NCI-H2171 treated with DMSO at 0.1 percent for 48 hours (cell line): ENCODE measurements around the gene WDR90.

Source experiments
- DNase-seq: peaks from one replicate; lab custom pipeline; 2025; lab: John Stamatoyannopoulos, UW

The WDR90 gene

GRCh38 chr16:638836-639235 is 10.3 kb upstream of the WDR90 start:
- no peak for DNase-seq

DNA sequence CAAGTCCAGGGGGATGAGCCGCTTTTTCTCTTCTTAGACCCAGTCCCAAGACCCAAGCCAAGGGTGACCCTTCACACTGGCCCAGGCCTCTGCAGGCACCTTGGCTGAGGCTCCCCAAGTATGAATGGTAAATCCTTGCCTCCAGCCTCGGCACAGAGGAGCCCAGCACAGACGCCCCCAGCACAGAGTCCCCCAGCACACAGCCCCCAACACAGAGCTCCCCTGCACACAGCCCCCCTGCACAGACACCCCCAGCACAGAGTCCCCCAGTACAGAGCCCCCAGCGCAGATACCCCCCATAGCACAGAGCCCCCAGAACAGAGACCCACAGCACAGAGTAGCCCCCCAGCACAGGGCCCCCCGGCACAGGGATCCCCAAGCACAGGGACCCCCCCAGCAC is 8.6 kb upstream of the WDR90 start:
- no peak for DNase-seq

- peak; percentile 76 for DNase-seq
Observed at GRCh38 chr16:641326-642188, 7.6 kb upstream of the WDR90 start, which contains the start of gene MCRIP2. MCRIP2 (plus strand) TSS chr16:641828; CDS start chr16:641992, 164 bp downstream.

DNA sequence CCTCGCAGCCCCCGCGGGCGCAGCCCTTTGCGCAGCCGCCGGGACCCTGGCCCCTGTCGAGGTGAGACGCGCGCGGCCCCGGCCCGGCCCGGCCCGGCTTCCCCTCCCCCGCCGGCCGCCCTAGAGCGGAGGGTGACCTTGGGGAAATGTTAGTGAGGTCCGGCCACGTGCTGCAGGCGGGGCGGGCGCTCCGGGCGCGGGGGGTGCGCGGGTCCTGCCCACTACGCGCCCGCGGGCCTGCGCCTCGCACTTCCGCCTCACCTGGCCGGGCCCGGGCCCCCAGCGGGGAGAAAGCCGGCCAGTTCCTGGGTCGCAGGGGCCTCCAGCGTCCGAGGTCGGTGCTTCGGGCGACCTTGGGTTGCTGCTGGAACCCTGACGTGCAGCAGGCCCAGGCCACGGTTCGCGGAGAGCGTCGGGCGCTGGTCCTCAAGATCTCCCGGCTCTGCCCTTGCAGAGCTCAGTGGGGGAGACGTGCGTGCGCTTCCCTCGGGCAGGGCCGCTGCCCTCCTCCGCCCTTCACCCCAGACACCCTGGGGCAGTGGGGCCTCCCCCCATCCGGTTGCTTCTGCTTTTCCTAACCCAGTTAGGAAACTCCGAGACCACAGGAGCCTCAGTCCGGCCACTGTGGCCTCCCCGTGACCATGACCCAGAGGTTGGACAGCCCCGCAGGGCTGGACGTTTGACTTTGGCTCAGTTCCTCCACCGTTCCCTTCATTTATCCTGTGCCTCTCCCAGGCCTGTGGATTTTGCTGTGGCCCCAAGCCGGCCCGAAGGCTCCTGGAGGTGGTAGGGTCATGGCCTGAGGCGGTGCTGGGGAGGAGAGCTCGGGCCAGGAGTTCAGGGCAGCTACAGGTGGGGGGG is 6.7 kb upstream of the WDR90 start:
- DNase-seq: no peak

- peak; percentile 32 for DNase-seq
Observed at GRCh38 chr16:643050-643368, 6.2 kb upstream of the WDR90 start.

DNA sequence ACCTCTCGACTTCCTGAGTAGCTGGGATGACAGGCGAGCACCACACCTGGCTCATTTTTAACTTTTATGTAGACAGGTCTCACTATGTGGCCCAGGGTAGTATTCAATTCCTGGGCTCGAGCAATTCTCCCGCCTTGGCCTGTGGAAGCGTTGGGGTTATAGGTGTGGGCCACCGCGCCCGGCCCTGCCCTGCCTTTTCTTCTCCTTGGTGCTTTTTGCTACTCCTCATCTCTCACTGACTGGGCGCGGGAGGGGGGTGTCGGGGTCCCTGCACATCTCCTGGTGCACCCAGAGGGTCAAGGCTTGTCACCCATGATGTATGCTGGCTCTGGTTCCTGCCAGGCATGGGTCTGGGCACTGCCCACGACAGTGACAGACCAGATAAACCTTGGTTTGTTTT is 4.6 kb upstream of the WDR90 start:
- no peak for DNase-seq

DNA sequence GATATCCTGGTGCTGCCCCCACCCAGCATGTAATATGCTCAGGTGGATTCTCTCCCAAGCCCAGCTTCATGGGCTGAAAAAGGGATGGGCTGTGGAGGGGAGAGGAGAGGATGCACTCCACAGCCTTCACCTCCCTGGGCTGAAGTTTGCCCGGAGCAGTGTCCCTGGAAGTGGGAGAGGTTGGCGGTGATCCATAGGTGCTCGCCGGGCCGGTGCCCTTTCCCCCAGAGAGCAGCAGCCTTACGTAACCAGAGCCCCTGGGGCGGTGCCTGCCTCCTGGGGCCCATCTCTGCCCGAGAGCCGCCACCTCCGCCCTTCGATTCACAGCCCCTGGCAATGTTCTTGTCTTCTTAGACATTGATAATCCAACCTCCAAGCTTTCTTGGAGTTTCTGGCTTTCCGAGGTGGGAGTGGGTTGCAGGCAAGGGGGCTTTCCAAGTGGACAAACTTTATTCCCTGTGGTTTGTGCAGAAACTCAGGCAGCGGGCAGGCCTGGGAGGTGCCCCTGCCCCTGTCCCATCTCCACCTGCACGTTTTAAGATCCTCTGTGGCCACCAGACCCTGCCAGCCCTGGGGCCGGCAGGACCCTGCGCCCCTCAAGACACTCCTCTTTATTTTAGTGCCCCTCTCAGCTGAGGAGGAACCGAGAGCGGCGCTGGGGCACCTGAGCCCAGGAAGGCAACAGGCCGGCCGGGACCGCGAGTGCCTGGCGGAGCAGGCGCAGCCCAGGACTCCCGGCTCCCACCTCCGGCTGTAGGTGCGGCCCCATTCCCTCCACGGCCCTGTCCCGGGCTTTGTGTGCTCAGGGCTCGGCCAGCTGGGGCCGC is 3.1 kb upstream of the WDR90 start:
- no peak for DNase-seq

GRCh38 chr16:646679-647172 is 2.4 kb upstream of the WDR90 start:
- no peak for DNase-seq

DNA sequence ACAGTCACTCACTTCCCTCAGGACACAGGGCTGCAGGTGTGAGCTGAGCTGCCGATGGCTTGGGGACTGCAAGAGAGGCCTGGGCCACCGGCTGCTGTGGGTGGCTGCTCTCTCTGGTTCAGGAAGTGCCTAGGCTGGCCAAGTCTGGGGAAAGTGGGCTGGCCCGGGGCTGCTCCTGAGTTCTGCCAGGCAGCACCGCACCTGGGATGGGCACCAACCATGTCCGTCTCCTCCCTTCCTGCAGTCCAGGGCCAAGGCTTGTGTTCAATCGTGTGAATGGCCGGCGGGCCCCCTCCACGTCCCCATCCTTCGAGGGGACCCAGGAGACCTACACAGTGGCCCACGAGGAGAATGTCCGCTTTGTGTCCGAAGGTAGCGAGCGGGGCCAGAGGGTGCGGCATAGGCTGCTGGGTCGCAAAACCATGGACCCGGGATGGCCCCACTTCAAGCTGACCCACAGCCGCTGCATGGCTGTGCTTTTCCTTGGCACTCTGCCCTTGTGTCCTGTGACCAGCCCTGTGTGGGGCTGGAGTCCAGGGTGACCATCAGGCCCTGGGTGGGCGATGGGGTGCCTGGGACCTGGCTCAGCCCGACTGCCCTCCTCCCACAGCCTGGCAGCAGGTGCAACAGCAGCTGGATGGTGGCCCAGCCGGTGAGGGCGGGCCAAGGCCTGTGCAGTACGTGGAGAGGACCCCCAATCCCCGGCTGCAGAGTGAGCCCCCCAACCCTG is 1.8 kb upstream of the WDR90 start:
- no peak for DNase-seq

- peak; percentile 42 for DNase-seq
Observed at GRCh38 chr16:648071-648780, 939 bp upstream of the WDR90 start.

DNA sequence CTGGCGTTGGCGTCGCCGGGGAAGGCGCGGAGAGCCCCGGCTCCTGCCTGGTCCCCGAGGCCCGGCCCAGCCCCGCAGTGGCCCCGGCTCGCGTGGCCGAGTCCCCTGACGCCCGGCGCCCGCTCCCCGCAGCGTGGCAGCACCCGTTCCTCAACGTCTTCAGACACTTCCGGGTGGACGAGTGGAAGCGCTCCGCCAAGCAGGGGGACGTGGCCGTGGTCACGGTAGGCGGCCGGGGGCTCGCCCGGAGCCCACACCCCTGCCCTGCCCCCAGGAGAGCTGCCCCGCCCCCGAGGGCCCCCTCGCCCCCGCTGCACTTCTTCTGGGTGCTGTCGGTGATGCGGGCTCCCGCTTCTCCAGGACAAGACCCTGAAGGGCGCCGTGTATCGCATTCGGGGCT is 466 bp downstream of the WDR90 start:
- DNase-seq: no peak

DNA sequence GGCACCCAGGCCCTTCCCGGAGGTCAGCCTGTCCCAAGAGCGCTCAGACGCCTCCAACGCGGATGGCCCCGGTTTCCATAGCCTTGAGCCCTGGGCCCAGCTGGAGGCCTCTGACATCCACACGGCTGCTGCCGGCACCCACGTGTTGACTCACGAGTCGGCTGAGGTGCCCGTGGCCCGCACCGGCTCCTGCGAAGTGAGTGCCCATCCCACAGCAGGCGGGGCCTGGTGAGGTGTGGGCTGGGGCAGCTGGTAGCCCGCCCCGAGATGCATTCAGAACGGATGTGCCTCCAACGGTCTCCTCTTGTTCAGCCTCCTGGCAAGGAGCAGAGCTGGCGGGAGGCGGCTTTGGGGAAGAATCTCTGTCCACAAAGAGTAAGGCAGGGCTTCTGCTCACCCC is 2.7 kb downstream of the WDR90 start:
- no peak for DNase-seq

GRCh38 chr16:652454-653305 is 3.5 kb downstream of the WDR90 start:
- no peak for DNase-seq

DNA sequence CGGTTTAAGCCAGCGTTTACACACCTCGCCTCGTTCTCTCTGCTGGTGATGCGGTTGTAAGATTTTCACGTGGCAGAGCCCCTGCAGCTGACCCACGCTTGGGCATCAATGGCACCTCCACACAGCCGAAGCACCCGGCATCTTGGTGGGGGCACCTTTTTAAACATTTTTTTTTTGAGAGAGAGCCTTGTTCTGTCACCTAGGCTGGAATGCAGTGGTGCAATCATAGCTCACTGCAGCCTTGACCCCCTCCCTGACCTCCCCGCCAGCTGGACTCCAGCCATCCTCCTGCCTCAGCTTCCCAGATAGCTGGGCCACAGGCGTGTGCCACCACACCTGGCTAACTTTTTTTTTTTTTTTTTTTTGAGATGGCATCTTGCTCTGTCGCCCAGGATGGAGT is 4.9 kb downstream of the WDR90 start:
- no peak for DNase-seq

DNA sequence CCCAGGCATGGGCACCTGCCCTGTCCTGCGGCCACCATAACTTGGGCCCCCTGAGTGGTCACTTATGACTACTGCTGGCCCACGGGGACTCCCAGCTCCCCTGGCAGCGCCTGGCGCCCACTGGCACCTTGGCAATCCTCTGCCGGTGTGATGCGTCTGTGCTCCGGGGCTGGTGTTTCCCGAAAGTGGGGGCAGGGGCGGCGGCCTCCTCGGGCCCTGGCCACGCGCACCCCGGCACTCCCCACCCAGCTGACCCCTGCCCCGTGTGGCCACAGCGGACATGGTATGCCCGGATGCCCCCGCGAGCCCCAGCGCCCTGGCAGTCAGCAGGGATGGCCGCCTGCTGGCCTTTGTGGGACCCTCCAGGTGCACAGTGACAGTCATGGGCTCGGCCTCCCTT is 8.3 kb downstream of the WDR90 start:
- no peak for DNase-seq

DNA sequence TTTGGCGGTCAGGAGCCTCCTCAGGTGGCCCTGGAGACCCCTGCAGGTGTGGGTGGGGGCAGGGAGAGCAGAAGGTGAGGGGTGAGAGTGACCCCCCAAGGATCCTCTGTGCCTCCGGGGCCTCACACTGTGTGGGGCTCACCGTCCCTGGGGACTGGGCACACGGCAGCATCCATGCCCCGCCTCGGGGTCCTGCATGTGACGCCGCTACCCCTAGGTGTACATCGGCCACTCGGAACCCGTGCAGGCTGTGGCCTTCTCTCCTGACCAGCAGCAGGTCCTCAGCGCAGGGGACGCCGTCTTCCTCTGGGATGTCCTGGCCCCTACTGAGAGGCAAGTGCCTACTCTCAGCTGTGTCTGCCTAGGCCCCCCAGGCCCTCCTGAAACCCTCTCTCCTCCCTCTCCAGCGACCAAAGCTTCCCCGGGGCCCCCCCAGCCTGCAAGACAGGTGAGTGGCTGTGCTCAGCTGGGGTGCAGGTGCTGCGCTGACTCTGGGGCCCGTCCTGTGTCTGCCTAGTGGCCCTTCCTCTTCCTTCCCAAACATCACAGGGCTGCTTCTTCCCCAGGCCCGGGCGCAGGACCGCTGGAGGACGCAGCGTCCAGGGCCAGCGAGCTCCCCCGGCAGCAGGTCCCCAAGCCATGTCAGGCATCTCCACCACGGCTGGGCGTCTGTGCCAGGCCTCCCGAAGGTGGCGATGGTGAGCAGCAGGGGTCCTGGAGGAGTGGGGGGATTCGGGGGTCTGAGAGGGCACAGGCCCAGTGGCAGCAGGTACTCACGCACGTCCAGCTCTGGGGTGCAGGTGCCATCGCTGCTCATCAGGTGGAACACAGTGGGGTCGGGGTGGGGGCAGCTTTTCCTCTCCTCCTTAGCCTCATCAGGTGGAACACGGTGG is 9.8 kb downstream of the WDR90 start:
- no peak for DNase-seq

DNA sequence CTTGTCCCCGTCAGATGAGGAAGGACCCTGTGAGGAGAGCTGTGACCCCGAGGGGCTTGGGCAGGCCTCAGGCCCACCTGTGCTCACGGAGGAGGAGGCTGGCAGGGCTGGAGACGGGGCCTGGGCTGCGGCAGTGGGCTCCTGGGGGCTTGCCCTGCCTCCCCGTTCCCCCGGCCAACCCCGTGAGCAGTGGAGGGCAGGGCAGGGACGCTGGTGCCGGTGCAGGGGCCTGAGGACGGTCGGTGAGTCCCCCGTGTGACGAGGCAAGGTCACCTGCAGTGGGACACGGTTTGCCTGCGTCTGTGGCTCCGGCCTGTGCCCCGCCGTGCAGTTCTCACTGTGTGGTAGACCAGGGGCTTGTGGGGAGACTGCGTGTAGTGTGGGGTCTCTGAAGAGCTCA is 10.5 kb downstream of the WDR90 start:
- DNase-seq: no peak

- no peak for DNase-seq
Observed at GRCh38 chr16:660132-660458, 10.9 kb downstream of the WDR90 start.
